GM21447 (cell line): ENCODE data around the gene RNU7-1.
"Not testable (repeated sequence)": the region's sequence is repeated elsewhere in the genome, so short reads cannot be mapped to it uniquely, and the experiment has no call there.

Source experiments
- ATAC-seq: cut with Tn5 transposase; IDR thresholded peaks from one replicate; pipeline ENCODE4 v1.9.1; 2021; ENCODE audit not compliant: unreplicated experiment

Gene RNU7-1

DNA sequence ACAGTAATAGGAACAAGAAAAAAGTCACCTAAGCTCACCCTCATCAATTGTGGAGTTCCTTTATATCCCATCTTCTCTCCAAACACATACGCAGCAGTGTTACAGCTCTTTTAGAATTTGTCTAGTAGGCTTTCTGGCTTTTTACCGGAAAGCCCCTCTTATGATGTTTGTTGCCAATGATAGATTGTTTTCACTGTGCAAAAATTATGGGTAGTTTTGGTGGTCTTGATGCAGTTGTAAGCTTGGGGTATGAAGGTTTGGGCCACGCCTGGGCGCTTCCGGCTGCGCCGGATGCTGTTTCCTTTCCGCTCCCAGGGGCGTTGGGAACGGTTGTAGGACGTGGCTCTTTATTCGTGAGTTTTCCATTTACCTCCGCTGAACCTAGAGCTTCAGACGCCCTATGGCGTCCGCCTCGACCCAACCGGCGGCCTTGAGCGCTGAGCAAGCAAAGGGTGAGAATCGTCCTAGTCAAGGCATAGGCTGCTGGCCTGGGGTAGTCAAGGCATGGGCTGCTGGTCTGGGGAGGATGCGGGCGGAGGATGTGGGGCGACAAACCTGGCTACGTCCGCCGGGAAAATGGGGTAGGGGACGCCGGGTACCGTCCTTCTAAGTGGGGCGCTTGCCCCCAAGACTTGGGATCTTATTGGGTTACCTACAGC, at the start of gene RNU7-1, which contains the start of gene C12orf57:
Gene RNU7-1, plus strand, starts transcription at position 95 of the 659 bp plus-strand sequence.
Gene C12orf57, plus strand, starts transcription at position 301 of the 659 bp plus-strand sequence. Its CDS starts 100 bp downstream, at position 401.
- ATAC-seq: no peak

DNA sequence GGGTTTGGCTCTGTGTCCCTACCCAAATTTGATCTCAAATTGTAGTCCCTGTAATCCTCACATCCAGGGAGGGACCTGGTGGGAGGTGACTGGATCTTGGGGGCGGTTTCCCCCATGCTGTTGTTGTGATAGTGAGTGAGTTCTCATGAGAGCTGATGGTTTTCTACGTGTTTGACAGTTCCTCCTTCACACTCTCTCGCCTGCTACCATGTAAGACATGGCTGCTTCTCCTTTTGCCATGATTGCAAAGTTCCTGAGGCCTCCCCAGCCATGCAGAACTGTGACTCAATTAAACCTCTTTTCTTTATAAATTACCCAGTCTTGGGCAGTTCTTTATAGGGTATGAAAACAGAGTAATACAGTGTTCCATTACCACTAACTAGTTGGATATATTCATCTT, 49.3 kb upstream of the RNU7-1 start:
- ATAC-seq: no peak

DNA sequence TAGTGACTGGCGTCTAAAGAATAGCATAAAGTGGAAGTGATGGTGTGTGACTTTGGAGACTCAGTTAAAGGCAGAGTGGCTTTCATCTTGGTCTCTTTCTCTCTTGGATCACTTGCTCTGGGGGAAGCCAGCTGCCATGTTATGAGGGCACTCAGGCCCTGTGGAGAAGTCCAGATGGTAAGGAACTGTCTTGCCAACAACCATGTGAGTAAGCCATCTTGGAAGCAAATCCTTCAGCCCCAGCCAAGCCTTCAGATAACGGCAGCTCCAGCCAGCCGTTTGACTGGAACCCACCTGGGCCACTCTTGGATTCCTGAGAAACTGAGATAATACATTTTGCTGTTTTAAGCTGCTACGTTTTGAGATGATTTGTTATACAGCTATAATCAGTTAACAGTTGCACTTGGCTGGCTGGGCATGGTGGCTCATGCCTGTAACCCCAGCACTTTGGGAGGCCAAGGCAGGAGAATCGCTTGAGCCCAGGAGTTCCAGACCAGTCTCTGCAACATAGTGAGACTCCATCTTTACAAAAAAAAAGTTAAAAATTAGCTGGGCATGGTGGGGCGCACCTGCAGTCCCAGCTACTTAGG, 46.7 kb upstream of the RNU7-1 start:
- no peak for ATAC-seq

DNA sequence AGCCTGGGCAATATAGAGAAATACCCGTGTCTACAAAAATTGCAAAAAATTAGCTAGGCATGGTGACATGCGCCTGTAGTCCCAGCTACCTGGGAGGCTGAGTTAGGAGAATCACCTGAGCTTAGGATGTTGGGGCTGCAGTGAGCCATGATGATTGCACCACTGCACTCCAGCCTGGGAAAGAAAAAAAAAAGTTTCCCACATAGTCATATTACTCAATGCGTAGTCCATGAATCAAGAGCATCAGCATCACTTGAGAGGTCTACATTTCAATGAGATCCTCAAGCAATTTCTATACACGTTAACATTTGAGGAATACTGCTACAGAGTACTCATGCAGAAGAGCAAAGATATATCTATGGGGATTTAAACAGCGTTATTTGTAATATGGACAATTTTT, 44.2 kb upstream of the RNU7-1 start:
- no peak for ATAC-seq

DNA sequence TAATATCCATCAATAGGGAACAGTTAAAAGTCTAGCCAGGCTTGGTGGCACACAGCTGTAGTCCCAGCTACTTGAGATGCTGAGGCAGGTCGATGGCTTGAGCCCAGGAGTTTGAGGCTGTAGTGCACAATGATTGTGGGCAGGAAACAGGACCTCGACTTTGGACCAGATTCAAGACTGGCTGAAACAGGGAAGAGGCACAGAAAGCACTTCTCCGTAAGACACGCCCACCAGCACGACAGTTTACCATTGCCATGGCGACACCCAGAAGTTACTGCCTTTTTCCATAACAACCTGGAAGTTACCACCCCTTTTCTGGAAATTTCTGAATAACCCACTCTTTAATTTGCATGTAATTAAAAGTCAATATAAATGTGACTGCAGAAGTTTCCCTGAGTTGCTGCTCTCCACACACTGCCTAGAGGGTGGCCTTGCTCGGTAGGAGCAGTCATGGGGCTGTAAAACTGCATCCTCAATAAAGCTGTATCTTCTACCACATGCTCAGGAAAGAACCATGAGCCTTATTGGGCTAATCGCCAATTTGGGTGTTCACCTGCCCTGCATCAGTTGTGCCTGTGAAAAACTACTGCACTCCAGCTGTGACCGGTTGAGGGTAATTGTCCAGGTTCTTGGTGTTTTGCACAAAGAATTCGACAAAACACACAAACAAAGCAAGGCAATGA, 43.6 kb upstream of the RNU7-1 start:
- ATAC-seq: no peak

DNA sequence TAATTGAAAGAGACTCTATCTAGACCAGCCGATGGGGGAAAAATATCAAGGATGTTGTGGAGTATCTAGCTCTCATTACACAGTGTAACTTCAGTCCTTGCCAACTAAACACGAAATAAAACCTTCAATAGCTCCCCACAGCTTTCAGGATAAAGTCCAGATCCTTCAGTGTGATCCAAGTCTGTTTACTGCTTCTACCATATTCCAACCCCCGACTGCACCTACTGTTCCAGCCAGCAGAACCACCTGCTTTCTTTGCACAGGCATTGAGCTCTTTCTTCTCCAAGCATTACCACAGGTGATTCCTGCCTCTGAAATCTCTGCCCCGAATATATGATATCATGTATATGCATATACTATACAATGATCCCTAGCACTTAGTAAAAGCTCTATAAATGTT, 41.2 kb upstream of the RNU7-1 start:
- no peak for ATAC-seq

DNA sequence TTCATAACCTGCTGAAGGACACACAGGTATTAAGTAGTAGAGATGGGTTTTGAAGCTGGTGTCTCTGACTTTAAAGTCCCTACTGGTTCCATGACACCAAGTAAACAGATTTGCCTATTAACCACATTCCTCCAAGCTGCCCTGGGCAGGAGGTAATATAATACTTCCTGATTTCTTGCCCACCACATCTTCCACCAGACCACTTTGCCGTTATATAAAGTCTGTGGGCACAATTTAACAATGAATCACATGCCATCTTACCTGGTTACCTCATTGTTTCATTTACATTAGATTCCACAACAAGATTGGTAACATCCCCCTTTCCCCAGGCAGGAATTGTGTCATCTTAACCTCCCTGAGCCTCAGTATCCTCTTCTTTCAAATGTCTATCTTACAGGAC, 39.9 kb upstream of the RNU7-1 start:
- no peak for ATAC-seq

DNA sequence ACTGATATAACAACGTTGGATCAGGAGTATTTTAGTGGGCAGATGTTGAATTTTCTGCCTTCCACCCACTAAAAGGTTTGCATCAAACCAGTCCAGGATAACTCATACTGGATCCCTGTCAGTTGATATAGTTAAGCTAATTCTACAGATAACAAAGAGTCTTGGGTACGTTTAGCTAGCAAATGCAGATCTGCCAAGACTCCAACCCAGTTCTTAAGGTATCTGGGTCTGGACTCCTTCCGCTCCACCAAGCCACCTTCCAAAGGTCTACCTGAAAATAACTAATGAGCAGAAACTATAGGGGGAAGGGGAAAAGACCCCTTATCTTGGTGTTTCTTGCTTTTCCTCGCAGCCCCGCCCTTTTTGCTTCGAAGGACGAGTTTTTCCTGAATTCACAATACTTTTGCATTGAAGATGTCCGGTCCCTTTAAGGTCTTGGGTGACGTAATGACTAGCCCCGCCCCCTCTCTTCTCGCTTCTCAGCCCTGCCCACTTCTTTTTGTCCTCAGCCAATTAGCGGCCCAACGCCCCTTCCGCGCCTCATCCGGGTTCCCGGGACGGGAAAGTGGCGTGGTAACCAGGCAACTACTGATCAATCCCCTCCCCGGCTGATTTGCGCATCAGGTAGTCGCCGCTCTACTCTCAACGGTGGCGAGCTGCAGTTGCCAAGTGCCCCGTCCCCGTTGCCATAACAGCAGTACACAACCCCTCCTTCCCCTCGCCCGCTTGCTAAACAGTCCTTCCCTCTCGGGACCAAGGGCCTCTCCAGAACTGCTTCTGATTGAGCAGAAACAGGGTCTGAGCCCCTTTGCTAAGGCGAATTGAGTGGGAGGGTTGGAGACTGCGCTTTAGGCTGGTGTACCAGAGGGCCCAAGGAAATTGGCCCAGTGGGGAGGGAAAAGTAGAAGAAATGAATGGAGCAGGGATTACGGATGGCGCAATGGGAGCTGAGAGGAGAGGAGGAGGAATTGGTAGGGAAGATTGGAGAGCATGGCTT, 39.0 kb upstream of the RNU7-1 start, which contains the start of gene LRRC23:
Gene LRRC23, plus strand, starts transcription at position 543 of the 997 bp plus-strand sequence. CDS start 812 bp downstream, outside the sequence.
- ATAC-seq: peak; percentile 95

DNA sequence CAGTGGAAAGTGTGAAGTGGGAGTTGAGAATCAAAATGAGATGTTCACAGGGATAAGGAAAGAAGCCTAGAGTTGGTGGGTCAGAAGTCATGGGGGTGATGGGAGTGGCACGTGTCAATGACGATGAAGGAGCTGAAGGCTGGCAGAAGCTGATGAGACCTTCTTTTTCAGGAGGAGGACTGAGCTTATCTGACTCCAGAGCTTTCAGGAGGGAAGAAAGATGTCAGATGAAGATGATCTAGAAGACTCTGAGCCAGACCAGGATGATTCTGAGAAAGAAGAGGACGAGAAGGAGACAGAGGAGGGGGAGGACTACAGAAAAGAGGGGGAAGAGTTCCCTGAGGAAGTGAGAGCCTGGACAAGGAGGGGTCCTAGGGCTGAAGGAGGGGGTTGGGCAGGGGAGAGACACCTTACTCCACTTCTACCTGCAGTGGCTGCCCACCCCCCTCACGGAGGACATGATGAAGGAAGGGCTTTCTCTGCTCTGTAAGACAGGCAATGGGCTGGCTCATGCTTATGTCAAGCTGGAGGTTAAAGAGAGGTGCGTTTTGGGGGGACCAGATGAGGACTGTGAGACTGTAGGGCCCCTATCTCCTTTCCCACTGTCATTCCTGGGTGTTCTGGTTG, 38.1 kb upstream of the RNU7-1 start:
- ATAC-seq: no peak

DNA sequence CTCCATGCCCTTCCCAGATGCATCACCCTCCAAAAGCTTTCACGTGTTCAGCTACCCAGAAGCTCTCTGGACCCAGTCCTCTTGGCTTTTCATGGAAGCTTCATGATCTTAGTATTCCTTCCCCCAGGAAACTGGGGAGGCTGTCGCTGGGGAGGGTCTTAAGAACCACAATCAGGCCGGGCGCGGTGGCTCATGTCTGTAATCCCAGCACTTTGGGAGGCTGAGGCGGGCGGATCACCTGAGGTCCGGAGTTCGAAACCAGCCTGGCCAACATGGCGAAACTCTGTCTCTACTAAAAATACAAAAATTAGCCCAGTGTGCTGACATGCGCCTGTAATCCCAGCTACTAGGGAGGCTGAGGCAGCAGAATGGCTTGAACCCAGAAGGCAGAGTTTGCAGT, 35.5 kb upstream of the RNU7-1 start:
- ATAC-seq: not testable (repeated sequence)

DNA sequence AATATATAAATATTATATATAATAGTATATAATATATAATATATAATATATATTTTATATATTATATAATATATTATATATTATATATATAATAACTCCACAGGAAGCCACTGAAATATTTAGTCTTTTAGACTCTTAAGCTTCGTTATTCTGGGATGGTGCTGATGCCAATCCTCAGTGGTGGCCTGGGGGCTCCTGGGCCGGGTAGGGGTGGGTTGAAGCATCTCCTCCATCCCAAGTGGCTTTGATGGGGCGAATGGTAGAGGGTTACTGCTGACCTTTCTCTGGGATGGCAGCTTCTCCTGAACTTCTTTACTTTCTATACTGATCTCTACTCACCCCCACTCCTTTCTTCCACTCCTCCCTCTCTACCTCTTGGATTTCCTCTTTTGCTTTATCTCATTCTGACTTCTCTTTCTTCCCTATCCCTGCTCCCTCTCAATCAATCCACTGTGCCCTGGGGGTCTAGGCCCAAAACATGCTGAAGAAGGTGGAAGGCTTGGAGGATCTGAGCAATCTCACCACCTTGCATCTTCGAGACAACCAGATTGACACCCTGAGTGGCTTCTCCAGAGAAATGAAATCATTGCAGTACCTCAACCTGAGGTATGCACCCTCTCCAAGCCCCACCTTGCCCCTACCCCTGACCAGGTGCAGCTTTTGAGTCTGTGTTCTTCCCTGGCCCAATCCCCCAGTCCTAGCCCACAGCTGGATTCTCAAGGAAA, 34.0 kb upstream of the RNU7-1 start:
- no peak for ATAC-seq

DNA sequence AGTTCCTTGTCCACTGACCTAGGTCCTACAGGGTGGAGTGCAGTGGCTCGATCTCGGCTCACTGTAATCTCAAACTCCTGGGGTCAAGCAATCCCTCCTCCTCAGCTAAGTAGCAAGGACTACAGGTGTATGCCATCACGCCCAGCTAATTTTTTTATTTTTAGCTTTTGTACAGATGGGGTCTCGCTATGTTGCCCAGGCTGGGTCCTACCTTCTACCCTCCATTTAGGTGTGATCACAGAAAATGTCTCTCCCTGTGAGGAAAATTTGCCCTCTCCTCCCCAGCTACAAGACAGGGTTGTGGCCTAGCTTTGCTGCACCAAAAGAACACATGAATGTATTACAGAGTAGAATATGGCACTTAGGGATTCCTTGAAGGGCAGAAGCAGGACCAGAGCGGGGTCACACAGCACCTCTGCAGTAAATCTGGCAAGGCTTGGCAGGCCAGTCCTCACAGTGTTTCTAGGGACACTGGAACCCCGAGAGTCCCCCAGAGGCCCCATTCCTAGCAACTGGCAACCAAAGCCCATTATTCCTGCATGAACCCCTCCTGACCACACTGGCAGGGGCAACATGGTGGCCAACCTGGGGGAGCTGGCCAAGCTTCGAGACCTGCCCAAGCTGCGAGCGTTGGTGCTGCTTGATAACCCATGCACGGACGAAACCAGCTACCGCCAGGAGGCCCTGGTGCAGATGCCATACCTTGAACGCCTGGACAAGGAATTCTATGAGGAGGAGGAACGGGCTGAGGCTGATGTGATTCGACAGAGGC, 31.3 kb upstream of the RNU7-1 start:
- no peak for ATAC-seq

DNA sequence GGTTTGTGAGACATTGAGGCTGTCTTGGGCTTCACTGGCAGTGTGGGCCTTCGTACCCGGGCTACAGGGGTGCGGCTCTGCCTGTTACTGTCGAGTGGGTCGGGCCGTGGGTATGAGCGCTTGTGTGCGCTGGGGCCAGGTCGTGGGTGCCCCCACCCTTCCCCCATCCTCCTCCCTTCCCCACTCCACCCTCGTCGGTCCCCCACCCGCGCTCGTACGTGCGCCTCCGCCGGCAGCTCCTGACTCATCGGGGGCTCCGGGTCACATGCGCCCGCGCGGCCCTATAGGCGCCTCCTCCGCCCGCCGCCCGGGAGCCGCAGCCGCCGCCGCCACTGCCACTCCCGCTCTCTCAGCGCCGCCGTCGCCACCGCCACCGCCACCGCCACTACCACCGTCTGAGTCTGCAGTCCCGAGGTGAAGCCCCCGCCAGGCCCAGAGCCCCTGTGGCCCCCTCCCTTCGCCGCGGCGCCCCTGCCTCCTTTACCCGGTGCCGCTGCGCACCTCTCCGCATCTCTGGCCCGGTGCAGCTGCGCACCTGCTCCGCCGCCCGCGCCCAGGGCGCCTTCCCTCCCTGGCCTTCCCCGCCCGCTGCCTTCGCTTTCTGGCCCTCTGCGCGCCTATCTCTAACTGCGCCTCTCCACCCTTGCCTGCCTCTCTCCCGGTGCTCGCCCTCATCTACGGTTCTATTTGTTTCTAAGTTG, 29.2 kb upstream of the RNU7-1 start, which contains the start of gene ENO2:
Gene ENO2, plus strand, starts transcription at position 335 of the 701 bp plus-strand sequence. CDS start 1,253 bp downstream, outside the sequence.
- peak; percentile 74 for ATAC-seq

DNA sequence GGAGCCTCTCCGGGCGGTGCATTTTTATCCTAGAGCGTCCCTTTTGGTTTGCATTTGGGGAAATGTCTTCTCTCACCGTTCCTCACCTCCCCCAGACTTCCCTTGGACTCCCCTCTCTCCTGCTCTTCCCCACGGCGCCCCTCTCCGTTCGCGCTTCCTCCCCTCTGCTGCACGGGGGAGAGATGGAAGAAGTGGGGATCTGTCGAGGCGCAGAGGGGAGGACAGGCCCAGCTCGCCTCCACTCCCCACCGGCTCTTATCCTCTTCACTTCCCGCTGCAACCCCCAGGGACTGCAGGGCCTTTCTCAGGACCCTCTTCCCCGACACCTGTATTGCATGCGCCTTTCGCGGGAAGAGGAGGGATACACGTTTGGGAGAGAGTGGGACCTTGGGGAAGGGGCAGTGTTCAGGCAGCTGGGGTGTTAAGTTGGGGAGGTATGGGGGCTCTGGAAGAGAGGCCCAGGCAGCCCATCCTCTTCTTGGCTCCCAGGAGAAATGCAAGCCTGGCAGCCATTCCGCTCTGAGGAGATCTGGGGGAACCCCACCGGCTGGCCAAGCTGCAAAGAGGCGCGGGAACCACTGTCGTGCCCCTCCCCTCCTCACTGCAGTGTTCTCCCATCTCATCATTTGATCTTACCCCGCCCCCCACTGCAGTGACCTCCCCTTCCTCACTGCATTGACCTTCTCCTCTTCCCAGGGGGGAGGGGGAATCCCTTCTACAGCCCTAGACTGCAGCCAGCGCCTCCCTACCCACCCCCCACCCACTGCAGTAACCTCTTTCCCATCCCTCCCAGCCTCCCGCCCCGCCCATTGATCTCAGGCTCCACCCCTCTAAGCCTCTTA, 28.4 kb upstream of the RNU7-1 start:
- no peak for ATAC-seq

DNA sequence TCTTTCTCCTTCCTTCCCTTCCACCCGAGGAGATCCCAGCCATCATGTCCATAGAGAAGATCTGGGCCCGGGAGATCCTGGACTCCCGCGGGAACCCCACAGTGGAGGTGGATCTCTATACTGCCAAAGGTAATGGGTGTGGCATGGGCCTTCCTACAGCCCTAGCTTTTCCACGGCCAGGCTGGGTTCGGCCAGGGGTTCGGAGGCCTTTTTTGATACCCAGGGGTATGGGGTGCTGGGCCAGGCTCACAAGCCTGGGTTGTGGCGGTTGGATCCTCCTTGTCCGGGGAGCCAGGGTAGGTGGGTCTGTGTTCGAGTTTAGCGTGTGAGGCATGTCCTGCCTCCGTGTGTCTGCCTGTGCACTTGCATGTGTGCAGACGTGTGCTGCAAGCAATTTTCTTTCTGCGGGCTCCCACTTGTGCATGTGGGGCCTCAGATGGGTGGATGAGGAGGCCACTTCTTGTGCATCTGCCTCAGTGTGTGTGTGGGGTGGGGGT, 27.8 kb upstream of the RNU7-1 start:
- no peak for ATAC-seq

DNA sequence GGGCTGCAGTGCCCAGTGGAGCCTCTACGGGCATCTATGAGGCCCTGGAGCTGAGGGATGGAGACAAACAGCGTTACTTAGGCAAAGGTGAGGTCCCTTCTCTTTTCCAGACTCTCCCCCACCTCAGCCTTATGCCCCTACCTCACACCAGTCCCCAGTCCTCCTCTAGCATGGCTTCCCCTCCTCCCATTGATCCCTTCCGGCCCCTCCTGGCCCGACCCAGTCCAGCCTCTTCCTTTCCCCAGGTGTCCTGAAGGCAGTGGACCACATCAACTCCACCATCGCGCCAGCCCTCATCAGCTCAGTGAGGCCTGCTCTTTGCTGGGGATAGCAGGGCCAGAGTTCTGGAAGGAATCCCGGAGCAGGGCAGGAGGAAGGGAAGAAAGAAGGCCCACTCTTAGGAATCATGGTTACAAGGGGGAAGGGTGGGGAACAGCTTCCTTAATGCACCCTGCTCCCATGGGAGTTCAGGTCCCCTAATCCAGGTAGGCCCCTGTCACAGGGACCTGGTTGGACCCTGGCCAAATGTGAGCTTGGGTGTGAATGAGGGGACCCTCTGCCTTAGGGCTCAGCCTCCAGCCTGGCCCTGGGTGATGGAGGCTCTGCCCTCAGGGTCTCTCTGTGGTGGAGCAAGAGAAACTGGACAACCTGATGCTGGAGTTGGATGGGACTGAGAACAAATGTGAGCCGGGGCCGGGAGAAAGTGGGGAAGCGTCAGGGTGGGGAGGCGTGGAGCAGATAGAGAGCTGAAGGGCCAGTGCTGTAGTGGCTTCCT, 27.0 kb upstream of the RNU7-1 start:
- no peak for ATAC-seq
